Measurements from ENCODE around the gene CIAO3. TPM values are rescaled to one million over a fixed set of nuclear protein-coding genes. Genes with fewer than 3 reads are reported as not detected.

Gene CIAO3
- total and polyA plus RNA-seq, 8 donors, result 11.1 to 72.9 (median 16.3) TPM

GRCh38 chr16:708019-708418 is 32.8 kb downstream of the CIAO3 start:
- WGBS, 2 donors, result 32 to 42% methylated on average over 3 of the region's 3 CpGs
- no peak overlapping the region for H3K27ac ChIP-seq
- intact Hi-C loops (cut with DNase I), result loop anchor here in 1 of 3 donors (10.0 kb wide), 1 partner anchor 77 kb away; the partner anchor contains the start of genes CHTF18 and RPUSD1
- no peaks in the 10 kb centered on the region for H3K4me1 ChIP-seq
- H3K4me3 ChIP-seq, result no peak overlapping the region
- ATAC-seq (no peak), DNase-seq (no peak), FAIRE-seq (no peak)
- no peaks in the 10 kb centered on the region for H3K9me3 ChIP-seq
- H3K36me3 ChIP-seq, result no peaks in the 10 kb centered on the region
- TF ChIP-seq CTCF (IDR thresholded peaks at IDR 0.05), result no peak
- H3K27me3 ChIP-seq, result peaks cover 0 to 31% (median 3%) of the 10 kb centered on the region in 4 donors

DNA sequence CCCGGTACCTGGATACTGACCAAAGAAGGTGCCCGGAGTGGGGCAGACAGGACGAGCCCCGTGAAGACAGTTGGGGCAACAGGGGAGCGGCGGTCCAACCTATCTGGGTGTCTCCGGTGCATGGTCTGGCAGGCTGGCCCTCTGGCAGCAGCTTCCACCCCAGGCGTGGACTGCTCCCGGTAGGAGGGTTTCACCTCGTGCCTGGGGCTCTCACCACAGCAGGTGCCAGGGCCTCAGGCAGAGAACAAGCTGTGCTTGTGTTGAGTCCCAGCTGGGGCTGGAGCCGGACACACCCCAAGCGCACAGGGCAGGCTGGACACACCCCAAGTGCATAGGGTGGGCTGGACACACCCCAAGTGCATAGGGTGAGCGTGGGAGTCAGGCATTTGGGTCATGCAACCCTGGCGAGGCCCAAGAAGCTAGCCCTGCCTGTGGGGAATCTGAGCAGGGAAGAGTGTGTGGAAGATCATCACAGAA is 33.7 kb downstream of the CIAO3 start:
- no peak for FAIRE-seq
- Histone ChIP-seq H3K9me3 (no peaks in the 10 kb centered on the region), H3K4me3 (no peak overlapping the region), H3K4me1 (no peaks in the 10 kb centered on the region), H3K27ac (no peak overlapping the region), H3K27me3 (peaks cover 0 to 35% (median 4%) of the 10 kb centered on the region in 4 donors), H3K36me3 (no peaks in the 10 kb centered on the region)
- TF ChIP-seq CTCF (IDR thresholded peaks at IDR 0.05), result no peak
- intact Hi-C loops (cut with DNase I), result loop anchor here in 1 of 3 donors (10.0 kb wide), 1 partner anchor 78 kb away; the partner anchor contains the start of genes CHTF18 and RPUSD1
- ATAC-seq, result peak in 1 of 4 donors; percentile 6
- 31 to 34% methylated on average over 14 of the region's 14 CpGs for WGBS, 2 donors
- DNase-seq, result no peak

DNA sequence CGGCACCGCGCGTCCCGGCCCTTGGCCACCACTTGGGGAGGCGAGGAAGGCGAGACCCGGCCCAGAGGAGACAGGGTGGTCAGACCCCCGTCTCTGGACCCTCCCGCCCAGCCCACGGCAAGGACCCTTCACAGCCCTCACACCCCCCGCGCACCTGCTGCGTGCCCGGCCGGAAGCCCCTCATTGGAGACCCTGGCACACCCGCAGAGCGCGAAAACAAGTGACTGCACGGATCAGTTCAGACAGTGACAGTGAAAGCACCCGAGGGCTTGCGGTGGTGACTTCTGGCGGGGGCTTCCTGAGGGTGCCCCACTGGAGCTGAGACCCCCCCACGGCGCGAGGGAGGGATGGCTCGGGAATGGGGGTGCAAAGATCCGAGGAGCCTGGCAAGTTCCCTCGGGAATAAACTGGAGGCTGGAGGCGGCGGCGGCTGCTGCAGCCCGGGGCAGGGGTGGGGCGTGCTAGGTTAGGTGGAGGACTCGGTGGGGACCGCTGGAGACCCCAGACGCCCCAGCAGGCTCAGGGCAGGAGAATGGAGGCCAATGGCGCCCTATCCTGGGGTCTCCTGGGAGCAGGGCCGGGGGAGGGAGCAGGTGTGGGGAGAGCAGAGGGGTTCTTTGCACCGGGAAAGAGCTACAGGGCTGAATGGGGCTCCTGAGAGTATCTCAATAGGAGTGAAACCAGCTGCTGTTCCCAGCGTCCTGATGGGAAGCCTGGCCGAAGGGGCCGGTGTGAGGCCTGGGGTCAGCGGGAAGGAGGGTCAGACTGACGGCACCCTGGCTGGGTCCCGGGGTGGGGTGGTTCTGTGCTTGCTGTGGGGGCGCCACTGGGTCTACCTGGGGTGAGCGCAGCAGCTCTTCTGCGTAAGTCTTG is 34.4 kb downstream of the CIAO3 start:
- no peak overlapping the region for H3K27ac ChIP-seq
- intact Hi-C loops (cut with DNase I), result loop anchor here in 1 of 3 donors (10.0 kb wide), 1 partner anchor 78 kb away; the partner anchor contains the start of genes CHTF18 and RPUSD1
- no peak overlapping the region for H3K4me3 ChIP-seq
- no peak for ATAC-seq
- WGBS, 2 donors, result 4 to 6% methylated on average over 45 to 49 of the region's 49 CpGs
- no peak for FAIRE-seq
- H3K36me3 ChIP-seq, result no peaks in the 10 kb centered on the region
- H3K4me1 ChIP-seq, result no peaks in the 10 kb centered on the region
- no peak for TF ChIP-seq CTCF (IDR thresholded peaks at IDR 0.05)
- H3K27me3 ChIP-seq, result peaks cover 0 to 41% (median 7%) of the 10 kb centered on the region in 4 donors
- no peaks in the 10 kb centered on the region for H3K9me3 ChIP-seq
- DNase-seq, result no peak

DNA sequence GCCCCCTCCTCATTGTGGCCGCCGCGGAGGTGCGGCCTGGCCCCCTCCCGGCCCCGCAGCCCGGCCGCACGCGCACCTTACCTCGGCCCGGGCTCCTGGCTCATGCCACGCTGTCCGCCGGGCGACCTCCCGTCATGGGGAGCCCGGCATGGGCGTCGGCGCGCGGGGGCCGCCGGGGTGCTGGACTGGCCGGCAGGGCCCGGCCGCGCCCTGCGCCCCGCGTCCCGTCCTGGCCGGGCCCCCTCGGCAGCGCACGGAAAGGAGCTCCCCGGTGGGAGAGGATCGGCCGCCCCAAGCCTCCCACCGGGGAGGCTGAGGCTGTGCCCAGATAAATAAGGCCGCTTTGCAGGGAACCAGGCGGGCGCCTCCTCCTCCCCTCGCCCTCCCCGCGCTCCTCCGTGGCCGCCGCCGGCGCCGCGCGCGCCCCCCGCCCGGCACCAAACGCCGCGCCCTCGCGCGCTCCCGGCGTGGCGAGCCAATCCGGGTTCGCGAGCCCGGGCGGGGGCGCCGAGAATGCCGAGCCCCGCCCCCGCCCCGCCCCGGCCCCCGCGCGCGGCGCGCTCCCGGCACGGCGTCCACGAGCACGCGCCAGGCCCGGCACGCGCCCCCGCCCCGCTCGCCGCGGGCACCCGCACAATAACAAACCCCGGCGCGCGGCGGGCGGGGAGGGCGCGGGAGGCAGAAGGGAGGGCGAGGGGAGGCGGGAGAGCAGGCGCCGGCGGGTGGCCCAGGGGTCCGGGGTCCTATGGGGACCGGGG is 35.2 kb downstream of the CIAO3 start, which contains the start of gene FBXL16:
FBXL16 (minus strand) TSS at position 371 of the 758 bp plus-strand sequence. CDS start 8,396 bp downstream, outside the sequence.
- Histone ChIP-seq H3K36me3 (no peaks in the 10 kb centered on the region), H3K27ac (no peak within 1 kb of the TSS), H3K4me3 (peak within 1 kb of the TSS in 1 of 4 donors; percentile 4), H3K4me1 (no peaks in the 10 kb centered on the region), H3K9me3 (no peaks in the 10 kb centered on the region), H3K27me3 (peaks cover 0 to 39% (median 11%) of the 10 kb centered on the region in 4 donors)
- 1% methylated on average over 32 to 114 of the region's 115 CpGs for WGBS, 2 donors
- ATAC-seq (peak in 3 of 4 donors; percentile 4 to 33 (median 28)), DNase-seq (no peak), FAIRE-seq (no peak)
- TF ChIP-seq CTCF (IDR thresholded peaks at IDR 0.05), result no peak
- intact Hi-C loops (cut with DNase I), result loop anchor here in 1 of 3 donors (10.0 kb wide), 1 partner anchor 79 kb away; the partner anchor contains the start of genes CHTF18 and RPUSD1

All from pancreas (tissue), 10 donors.